Measurements from ENCODE around the gene USF1. TPM values are rescaled to one million over a fixed set of nuclear protein-coding genes. Genes with fewer than 3 reads are reported as not detected.

Gene USF1
- total RNA-seq, 1 donor from 2014 or later = 45.9 TPM

Other genes starting within 250 kb of the USF1 start
- gene LY9, start 249.8 kb downstream of the USF1 start, total RNA-seq = not detected in 2 replicates
- not detected in 2 replicates for gene CD244, start 183.1 kb downstream of the USF1 start, total RNA-seq
- gene ITLN1, start 160.8 kb downstream of the USF1 start, total RNA-seq = not detected in 2 replicates
- not detected in 2 replicates for gene ITLN2, start 91.2 kb downstream of the USF1 start, total RNA-seq
- gene F11R, start 24.8 kb downstream of the USF1 start, total RNA-seq = 81.7 and 87.0 TPM in 2 replicates
- 112 and 116 TPM in 2 replicates for gene TSTD1, start 7.0 kb downstream of the USF1 start, total RNA-seq
- gene ARHGAP30, start 23.9 kb upstream of the USF1 start, total RNA-seq = 0.07 and 0.42 TPM in 2 replicates
- gene NECTIN4, start 43.6 kb upstream of the USF1 start, total RNA-seq = 13.1 and 13.6 TPM in 2 replicates
- 2.9 and 3.1 TPM in 2 replicates for gene KLHDC9, start 52.4 kb upstream of the USF1 start, total RNA-seq
- 98.4 and 132 TPM in 2 replicates for gene PFDN2, start 72.1 kb upstream of the USF1 start, total RNA-seq
- 28.7 and 35.8 TPM in 2 replicates for gene NIT1, start 72.1 kb upstream of the USF1 start, total RNA-seq
- 29.3 and 42.1 TPM in 2 replicates for gene DEDD, start 86.7 kb upstream of the USF1 start, total RNA-seq
- gene UFC1, start 108.0 kb upstream of the USF1 start, total RNA-seq = 59.6 and 85.0 TPM in 2 replicates
- gene USP21, start 113.5 kb upstream of the USF1 start, total RNA-seq = 10.5 and 12.6 TPM in 2 replicates
- 20.4 and 28.3 TPM in 2 replicates for gene PPOX, start 120.4 kb upstream of the USF1 start, total RNA-seq
- 39.4 and 45.7 TPM in 2 replicates for gene B4GALT3, start 131.5 kb upstream of the USF1 start, total RNA-seq
- gene ADAMTS4, start 153.1 kb upstream of the USF1 start, total RNA-seq = 0.21 and 0.33 TPM in 2 replicates
- gene NDUFS2, start 156.4 kb upstream of the USF1 start, total RNA-seq = 92.4 and 96.9 TPM in 2 replicates
- not detected in 2 replicates for gene FCER1G, start 169.3 kb upstream of the USF1 start, total RNA-seq
- gene APOA2, start 177.7 kb upstream of the USF1 start, total RNA-seq = not detected in 2 replicates
- 6.2 and 8.0 TPM in 2 replicates for gene TOMM40L, start 180.1 kb upstream of the USF1 start, total RNA-seq
- not detected in 2 replicates for gene NR1I3, start 192.2 kb upstream of the USF1 start, total RNA-seq
- gene PCP4L1, start 212.8 kb upstream of the USF1 start, total RNA-seq = not detected in 2 replicates